Prostate gland (tissue), 2 donors: ENCODE measurements around the gene ARHGAP42. TPM values are rescaled to one million over a fixed set of nuclear protein-coding genes. Genes with fewer than 3 reads are reported as not detected.

Source experiments
- DNase-seq: peaks from one replicate; pipeline ENCODE4 v3.0.0-alpha.2; 2019; ENCODE audit warnings: low spot score
- H3K27ac ChIP-seq, 2 donors: fragments of 200-600 bp; sonication (generic); 2 replicates each; pipeline ENCODE4 v1.5.1; 2017 to 2019
- H3K27me3 ChIP-seq: fragments of 200-600 bp; sonication (generic); replicated peaks from 2 replicates; pipeline ENCODE4 v1.5.1; 2019; ENCODE audit not compliant: insufficient read depth
- H3K36me3 ChIP-seq, 2 donors: fragments of 200-600 bp; sonication (generic); 1 replicate in 1 of 2; 2 replicates in 1 of 2; pipeline versions ENCODE4 v1.5.1 to v1.8.1; 2017 to 2019
- H3K4me1 ChIP-seq: fragments of 200-600 bp; sonication (generic); replicated peaks from 2 replicates; pipeline ENCODE4 v1.5.1; 2019
- H3K4me3 ChIP-seq, 2 donors: fragments of 200-600 bp; sonication (generic); 2 replicates each; pipeline ENCODE4 v1.5.1; 2017 to 2019
- H3K9me3 ChIP-seq: fragments of 200-600 bp; sonication (generic); 2 replicates; pipeline ENCODE4 v1.5.1; 2017
- POLR2A ChIP-seq: fragments of 450-650 bp; IDR thresholded peaks from one replicate; pipeline ENCODE4 v1.6.1; 2016; ENCODE audit warnings: antibody characterized with exemption, mild to moderate bottlenecking
- POLR2AphosphoS5 ChIP-seq: sonication (generic); formaldehyde crosslinking; IDR thresholded peaks from one replicate; pipeline ENCODE4 v1.6.1; 2017; ENCODE audit warnings: antibody characterized with exemption
- WGBS: methylation state at CpG from one replicate; pipeline ENCODE4 v1.1.5; 2018; 5-methylcytosine and 5-hydroxymethylcytosine counted together
- intact Hi-C: fragments of 100-400 bp; cut with DNase I; formaldehyde crosslinking; loops from one replicate; pipeline ENCODE4 v1.14.2; 2022
- total RNA-seq, 2 donors: library from RNA; depleted of rRNA; stranded (reverse); fragments of >200 nt; gene quantifications; one replicate each; pipeline ENCODE4 v1.1.0, GENCODE V29; 2016
- TF ChIP-seq, protein P1 (sequence below), 4 experiments: fragments of 200-600 bp in 2 of 4; fragments of 450-650 bp in 2 of 4; sonication (generic) in 2 of 4; IDR thresholded peaks; 1 replicate in 3 of 4; 2 replicates in 1 of 4; pipeline ENCODE4 v1.5.1; 2016 to 2019; ENCODE audit warnings: antibody characterized with exemption in 4 of 4, mild to moderate bottlenecking in 2 of 4, moderate library complexity in 2 of 4

Gene ARHGAP42
- total RNA-seq, 2 donors from 2014 or later = 12.8 to 20.5 TPM

DNA sequence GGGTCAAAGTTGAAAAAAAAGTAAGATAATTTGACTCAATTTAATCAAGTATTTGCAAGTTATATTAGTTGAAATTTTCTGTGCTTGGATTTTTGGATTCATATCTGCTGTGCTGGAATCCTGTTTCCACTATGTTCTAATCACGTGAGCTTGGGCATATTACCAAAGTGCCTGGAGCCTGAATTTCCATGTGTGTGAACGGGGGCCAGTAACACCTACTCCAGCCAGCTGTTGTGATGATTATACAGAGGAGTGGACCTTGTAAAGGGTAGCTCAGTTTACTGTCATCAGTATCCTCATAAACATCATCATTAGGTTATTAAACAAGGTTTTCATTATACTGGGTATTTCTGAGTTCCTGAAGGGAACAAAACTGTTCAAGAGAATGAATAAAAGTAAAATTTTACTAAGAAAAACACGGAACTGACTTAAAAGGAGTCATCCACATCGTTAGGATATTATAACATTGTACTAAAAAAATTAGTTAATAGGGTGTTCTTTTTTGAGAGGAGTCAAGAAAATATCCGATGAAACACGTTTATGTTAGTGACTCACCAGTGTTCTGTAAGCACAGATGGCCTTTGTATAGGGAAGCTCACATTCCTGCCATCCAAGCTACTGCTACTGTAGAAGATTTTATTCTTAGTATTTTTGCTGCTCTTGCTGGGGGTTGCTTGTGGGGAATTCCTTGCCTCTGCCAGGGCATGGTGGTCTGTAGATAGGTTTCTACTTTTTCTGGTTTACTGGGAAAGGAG, 144.1 kb downstream of the ARHGAP42 start:
- Histone ChIP-seq H3K9me3 (no peaks in the 10 kb centered on the region), H3K27me3 (no peaks in the 10 kb centered on the region), H3K36me3 (no peaks in the 10 kb centered on the region), H3K27ac (no peak overlapping the region), H3K4me3 (no peak overlapping the region), H3K4me1 (no peaks in the 10 kb centered on the region)
- 15% methylated on average over 6 of the region's 6 CpGs for WGBS
- intact Hi-C loops = no loop called here
- TF ChIP-seq, protein P1, sequence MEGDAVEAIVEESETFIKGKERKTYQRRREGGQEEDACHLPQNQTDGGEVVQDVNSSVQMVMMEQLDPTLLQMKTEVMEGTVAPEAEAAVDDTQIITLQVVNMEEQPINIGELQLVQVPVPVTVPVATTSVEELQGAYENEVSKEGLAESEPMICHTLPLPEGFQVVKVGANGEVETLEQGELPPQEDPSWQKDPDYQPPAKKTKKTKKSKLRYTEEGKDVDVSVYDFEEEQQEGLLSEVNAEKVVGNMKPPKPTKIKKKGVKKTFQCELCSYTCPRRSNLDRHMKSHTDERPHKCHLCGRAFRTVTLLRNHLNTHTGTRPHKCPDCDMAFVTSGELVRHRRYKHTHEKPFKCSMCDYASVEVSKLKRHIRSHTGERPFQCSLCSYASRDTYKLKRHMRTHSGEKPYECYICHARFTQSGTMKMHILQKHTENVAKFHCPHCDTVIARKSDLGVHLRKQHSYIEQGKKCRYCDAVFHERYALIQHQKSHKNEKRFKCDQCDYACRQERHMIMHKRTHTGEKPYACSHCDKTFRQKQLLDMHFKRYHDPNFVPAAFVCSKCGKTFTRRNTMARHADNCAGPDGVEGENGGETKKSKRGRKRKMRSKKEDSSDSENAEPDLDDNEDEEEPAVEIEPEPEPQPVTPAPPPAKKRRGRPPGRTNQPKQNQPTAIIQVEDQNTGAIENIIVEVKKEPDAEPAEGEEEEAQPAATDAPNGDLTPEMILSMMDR (IDR thresholded peaks at IDR 0.05) = no peak
- TF ChIP-seq POLR2A (no peak), POLR2AphosphoS5 (no peak)
- no peak for DNase-seq

DNA sequence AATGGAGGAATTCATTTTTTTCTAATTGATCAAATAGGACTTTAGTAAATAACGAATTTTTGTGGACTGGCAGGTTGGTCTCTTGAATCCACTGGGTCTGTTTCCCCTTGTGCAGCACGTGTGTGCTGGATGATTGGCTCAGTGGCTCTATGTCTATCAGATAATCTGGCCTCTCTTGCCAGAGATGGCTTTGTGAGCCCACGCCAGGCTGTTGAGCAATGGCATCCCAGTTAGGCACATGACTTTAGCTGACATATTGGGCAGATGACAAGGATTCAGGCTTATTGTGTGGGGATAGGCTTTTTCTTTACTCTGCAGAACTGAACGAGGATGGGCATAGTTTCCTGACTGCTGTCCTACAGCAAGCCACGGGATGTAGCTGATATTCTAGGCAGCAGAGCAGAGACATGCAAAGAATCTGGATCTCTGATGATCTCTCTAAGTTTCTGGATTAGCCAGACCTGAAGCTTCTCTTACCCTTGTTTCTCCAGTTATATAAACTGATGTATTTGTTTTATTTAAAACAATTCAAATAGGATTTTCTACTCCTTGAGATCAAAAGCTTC, 144.9 kb downstream of the ARHGAP42 start:
- H3K4me1 ChIP-seq = no peaks in the 10 kb centered on the region
- intact Hi-C loops = no loop called here
- no peak for DNase-seq
- TF ChIP-seq POLR2A (no peak), POLR2AphosphoS5 (no peak)
- TF ChIP-seq, protein P1 (IDR thresholded peaks at IDR 0.05) = no peak
- no peak overlapping the region for H3K4me3 ChIP-seq
- no peaks in the 10 kb centered on the region for H3K27me3 ChIP-seq
- 50% methylated on average over 5 of the region's 5 CpGs for WGBS
- no peak overlapping the region for H3K27ac ChIP-seq
- H3K9me3 ChIP-seq = no peaks in the 10 kb centered on the region
- no peaks in the 10 kb centered on the region for H3K36me3 ChIP-seq

DNA sequence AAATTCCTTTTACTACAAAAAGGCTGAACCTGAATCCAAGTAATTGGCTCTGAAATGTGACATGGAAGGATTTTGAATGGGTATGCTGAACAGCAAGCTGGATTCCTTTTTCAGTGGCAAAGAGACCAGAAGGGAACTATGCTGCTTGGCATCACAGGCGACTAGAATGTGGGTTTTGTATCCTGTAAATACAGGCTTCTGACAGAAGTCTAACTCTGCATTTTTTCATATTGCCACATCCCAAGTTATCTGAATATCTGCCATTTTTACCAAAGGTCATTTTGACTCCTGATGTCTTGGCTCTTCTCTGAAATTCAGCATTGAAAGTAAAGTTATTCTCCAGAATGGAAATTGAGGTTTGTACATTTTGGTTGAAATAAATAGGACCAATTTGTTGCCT, 145.7 kb downstream of the ARHGAP42 start:
- no peaks in the 10 kb centered on the region for H3K27me3 ChIP-seq
- intact Hi-C loops = no loop called here

DNA sequence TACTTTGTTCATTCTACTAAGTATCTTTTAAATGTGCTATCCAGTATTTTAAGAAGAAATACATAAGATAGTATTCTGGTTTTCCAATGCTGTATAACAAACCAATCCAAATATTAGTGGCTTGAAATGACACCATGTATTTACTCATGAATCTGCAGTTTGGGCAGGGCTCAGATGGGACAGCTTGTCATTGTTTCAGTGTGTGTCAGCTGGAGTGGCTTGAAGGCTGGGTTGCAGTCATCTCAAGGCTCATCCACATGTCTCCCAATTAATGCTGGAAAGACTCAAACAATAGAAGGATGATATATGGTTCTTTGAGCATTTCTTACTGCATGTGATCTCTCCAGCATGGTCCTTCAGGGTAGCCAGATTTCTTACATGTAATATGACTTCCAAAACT, 146.2 kb downstream of the ARHGAP42 start:
- no peaks in the 10 kb centered on the region for H3K9me3 ChIP-seq

More for the DNA sequence above, 145.7 kb downstream of the ARHGAP42 start:
- DNase-seq = no peak
- no peak overlapping the region for H3K4me3 ChIP-seq
- no peaks in the 10 kb centered on the region for H3K4me1 ChIP-seq
- 90% methylated on average over 1 of the region's 1 CpG for WGBS
- no peaks in the 10 kb centered on the region for H3K9me3 ChIP-seq
- H3K36me3 ChIP-seq = no peaks in the 10 kb centered on the region
- no peak overlapping the region for H3K27ac ChIP-seq
- TF ChIP-seq, protein P1 (IDR thresholded peaks at IDR 0.05) = no peak
- TF ChIP-seq POLR2AphosphoS5 = no peak
- no peak for TF ChIP-seq POLR2A

More for the DNA sequence above, 146.2 kb downstream of the ARHGAP42 start:
- no peaks in the 10 kb centered on the region for H3K36me3 ChIP-seq
- DNase-seq = no peak
- TF ChIP-seq, protein P1 (IDR thresholded peaks at IDR 0.05) = no peak
- TF ChIP-seq POLR2AphosphoS5 = no peak
- TF ChIP-seq POLR2A = no peak
- no peaks in the 10 kb centered on the region for H3K4me1 ChIP-seq
- H3K27me3 ChIP-seq = no peaks in the 10 kb centered on the region
- H3K27ac ChIP-seq = no peak overlapping the region
- H3K4me3 ChIP-seq = no peak overlapping the region
- intact Hi-C loops = no loop called here
